Rectal smooth muscle tissue (tissue), 1 donor: Measurements from ENCODE around the gene YAP1.

Experiments used
- H3K27ac ChIP-seq: one replicate; pipeline ENCODE4 v1.7.0; 2013; ENCODE audit warnings: low read depth, low read length, inconsistent platforms
- H3K27me3 ChIP-seq: one replicate; pipeline ENCODE4 v1.7.0; 2013; ENCODE audit warnings: low read length; ENCODE audit not compliant: control insufficient read depth, insufficient read depth
- H3K36me3 ChIP-seq: one replicate; pipeline ENCODE4 v1.7.0; 2013; ENCODE audit warnings: low read length; ENCODE audit not compliant: control insufficient read depth, insufficient read depth
- H3K4me1 ChIP-seq: one replicate; pipeline ENCODE4 v1.7.0; 2013; ENCODE audit warnings: low read length; ENCODE audit not compliant: control insufficient read depth, insufficient read depth
- H3K4me3 ChIP-seq: one replicate; pipeline ENCODE4 v1.7.0; 2013; ENCODE audit warnings: low read length
- H3K9ac ChIP-seq: one replicate; pipeline ENCODE4 v1.7.0; 2013; ENCODE audit warnings: low read length

YAP1 gene

GRCh38 chr11:102148059-102148458 is 37.8 kb downstream of the YAP1 start:
- no peaks in the 10 kb centered on the region for H3K27me3 ChIP-seq
- H3K4me3 ChIP-seq = no peak overlapping the region
- H3K9ac ChIP-seq = no peak overlapping the region
- no peak overlapping the region for H3K27ac ChIP-seq
- no peaks in the 10 kb centered on the region for H3K36me3 ChIP-seq
- peaks cover 10% of the 10 kb centered on the region for H3K4me1 ChIP-seq

GRCh38 chr11:102151784-102152525 is 41.7 kb downstream of the YAP1 start:
- Histone ChIP-seq H3K4me1 (peaks cover 8% of the 10 kb centered on the region), H3K4me3 (no peak overlapping the region), H3K9ac (no peak overlapping the region), H3K27me3 (no peaks in the 10 kb centered on the region), H3K36me3 (no peaks in the 10 kb centered on the region), H3K27ac (no peak overlapping the region)

GRCh38 chr11:102153082-102153481 is 42.8 kb downstream of the YAP1 start:
- Histone ChIP-seq H3K27me3 (no peaks in the 10 kb centered on the region), H3K4me1 (peaks cover 10% of the 10 kb centered on the region), H3K36me3 (no peaks in the 10 kb centered on the region), H3K27ac (no peak overlapping the region), H3K9ac (no peak overlapping the region), H3K4me3 (no peak overlapping the region)

GRCh38 chr11:102154806-102155205 is 44.6 kb downstream of the YAP1 start:
- no peaks in the 10 kb centered on the region for H3K36me3 ChIP-seq
- H3K9ac ChIP-seq = no peak overlapping the region
- no peak overlapping the region for H3K4me3 ChIP-seq
- H3K27ac ChIP-seq = no peak overlapping the region
- no peaks in the 10 kb centered on the region for H3K27me3 ChIP-seq
- H3K4me1 ChIP-seq = peaks cover 10% of the 10 kb centered on the region

GRCh38 chr11:102155676-102156075 is 45.4 kb downstream of the YAP1 start:
- peaks cover 10% of the 10 kb centered on the region for H3K4me1 ChIP-seq
- no peaks in the 10 kb centered on the region for H3K27me3 ChIP-seq
- peak overlapping the region; percentile 63 for H3K27ac ChIP-seq
- peak overlapping the region; percentile 25 for H3K4me3 ChIP-seq
- H3K9ac ChIP-seq = no peak overlapping the region
- H3K36me3 ChIP-seq = no peaks in the 10 kb centered on the region

- H3K4me3 ChIP-seq = no peak overlapping the region
- no peaks in the 10 kb centered on the region for H3K27me3 ChIP-seq
- no peak overlapping the region for H3K27ac ChIP-seq
- H3K4me1 ChIP-seq = peaks cover 8% of the 10 kb centered on the region
- no peak overlapping the region for H3K9ac ChIP-seq
- no peaks in the 10 kb centered on the region for H3K36me3 ChIP-seq
Observed at GRCh38 chr11:102157219-102157618, 47.0 kb downstream of the YAP1 start.

GRCh38 chr11:102158164-102158735 is 48.0 kb downstream of the YAP1 start:
- no peaks in the 10 kb centered on the region for H3K27me3 ChIP-seq
- H3K36me3 ChIP-seq = peaks cover under 1% of the 10 kb centered on the region
- no peak overlapping the region for H3K9ac ChIP-seq
- H3K4me3 ChIP-seq = no peak overlapping the region
- H3K4me1 ChIP-seq = peaks cover 8% of the 10 kb centered on the region
- H3K27ac ChIP-seq = no peak overlapping the region

- Histone ChIP-seq H3K9ac (no peak overlapping the region), H3K27me3 (no peaks in the 10 kb centered on the region), H3K36me3 (peaks cover 3% of the 10 kb centered on the region), H3K4me1 (no peaks in the 10 kb centered on the region), H3K4me3 (no peak overlapping the region), H3K27ac (no peak overlapping the region)
Observed at GRCh38 chr11:102163368-102163767, 53.1 kb downstream of the YAP1 start.

- H3K4me3 ChIP-seq = no peak overlapping the region
- peaks cover 3% of the 10 kb centered on the region for H3K36me3 ChIP-seq
- H3K27me3 ChIP-seq = no peaks in the 10 kb centered on the region
- no peaks in the 10 kb centered on the region for H3K4me1 ChIP-seq
- H3K27ac ChIP-seq = no peak overlapping the region
- H3K9ac ChIP-seq = no peak overlapping the region
Observed at GRCh38 chr11:102166175-102167064, 56.2 kb downstream of the YAP1 start.

- Histone ChIP-seq H3K9ac (no peak overlapping the region), H3K4me1 (no peaks in the 10 kb centered on the region), H3K27me3 (no peaks in the 10 kb centered on the region), H3K27ac (no peak overlapping the region), H3K36me3 (no peaks in the 10 kb centered on the region), H3K4me3 (no peak overlapping the region)
Observed at GRCh38 chr11:102168481-102168880, 58.2 kb downstream of the YAP1 start.

GRCh38 chr11:102171101-102171500 is 60.9 kb downstream of the YAP1 start:
- no peaks in the 10 kb centered on the region for H3K36me3 ChIP-seq
- no peak overlapping the region for H3K27ac ChIP-seq
- H3K4me1 ChIP-seq = no peaks in the 10 kb centered on the region
- no peak overlapping the region for H3K9ac ChIP-seq
- H3K27me3 ChIP-seq = no peaks in the 10 kb centered on the region
- no peak overlapping the region for H3K4me3 ChIP-seq

GRCh38 chr11:102172127-102172848 is 62.0 kb downstream of the YAP1 start:
- no peaks in the 10 kb centered on the region for H3K4me1 ChIP-seq
- no peak overlapping the region for H3K4me3 ChIP-seq
- no peak overlapping the region for H3K27ac ChIP-seq
- H3K27me3 ChIP-seq = no peaks in the 10 kb centered on the region
- no peaks in the 10 kb centered on the region for H3K36me3 ChIP-seq
- H3K9ac ChIP-seq = no peak overlapping the region
